ENCODE results near the gene PGR.
A peak's percentile ranks its signal among the peaks of the same experiment; 100 is the strongest.

PGR gene

GRCh38 chr11:101003468-101003867 is 126.1 kb downstream of the PGR start:
- no peak overlapping the region for H3K4me3 ChIP-seq (ENCODE audit: low read depth, low read length)
- TF ChIP-seq CTCF (IDR thresholded peaks at IDR 0.05; ENCODE audit: low read depth, low read length, missing control alignments) = peak; percentile 40
- DNase-seq (ENCODE audit: low read depth) = no peak

- DNase-seq (ENCODE audit: low read depth) = no peak
- TF ChIP-seq CTCF (IDR thresholded peaks at IDR 0.05; ENCODE audit: low read depth, low read length, missing control alignments) = no peak
- H3K4me3 ChIP-seq (ENCODE audit: low read depth, low read length) = no peak overlapping the region
These were observed 129.9 kb downstream of the PGR start for GRCh38 chr11:100999756-101000155.

- no peak overlapping the region for H3K4me3 ChIP-seq (ENCODE audit: low read depth, low read length)
- TF ChIP-seq CTCF (IDR thresholded peaks at IDR 0.05; ENCODE audit: low read depth, low read length, missing control alignments) = no peak
- DNase-seq (ENCODE audit: low read depth) = no peak
These were observed 134.6 kb downstream of the PGR start for GRCh38 chr11:100994966-100995365.

GRCh38 chr11:100991541-100991940 is 138.1 kb downstream of the PGR start:
- H3K4me3 ChIP-seq (ENCODE audit: low read depth, low read length) = no peak overlapping the region
- DNase-seq (ENCODE audit: low read depth) = no peak
- no peak for TF ChIP-seq CTCF (IDR thresholded peaks at IDR 0.05; ENCODE audit: low read depth, low read length, missing control alignments)

- no peak for DNase-seq (ENCODE audit: low read depth)
- no peak for TF ChIP-seq CTCF (IDR thresholded peaks at IDR 0.05; ENCODE audit: low read depth, low read length, missing control alignments)
- no peak overlapping the region for H3K4me3 ChIP-seq (ENCODE audit: low read depth, low read length)
These were observed 138.7 kb downstream of the PGR start for GRCh38 chr11:100990931-100991330.

- H3K4me3 ChIP-seq (ENCODE audit: low read depth, low read length) = no peak overlapping the region
- peak; percentile 3 for DNase-seq (ENCODE audit: low read depth)
- no peak for TF ChIP-seq CTCF (IDR thresholded peaks at IDR 0.05; ENCODE audit: low read depth, low read length, missing control alignments)
These were observed 144.9 kb downstream of the PGR start for GRCh38 chr11:100984668-100985067.

- no peak for TF ChIP-seq CTCF (IDR thresholded peaks at IDR 0.05; ENCODE audit: low read depth, low read length, missing control alignments)
- no peak overlapping the region for H3K4me3 ChIP-seq (ENCODE audit: low read depth, low read length)
- no peak for DNase-seq (ENCODE audit: low read depth)
These were observed 148.3 kb downstream of the PGR start for GRCh38 chr11:100981196-100981824.

Data from GM12864 (cell line).